Gastrocnemius medialis (tissue), 4 donors: Measurements from ENCODE around the gene OR2F2.

Source experiments
- POLR2A ChIP-seq, 2 donors: fragments of 450-650 bp; IDR thresholded peaks; one replicate each; pipeline ENCODE4 v1.6.1; 2017; ENCODE audit warnings: antibody characterized with exemption in 2 of 2, mild to moderate bottlenecking in 2 of 2, moderate library complexity in 2 of 2
- TF ChIP-seq, protein P1 (sequence below), 5 experiments: fragments of 450-650 bp in 3 of 5; fragments of 200-600 bp in 2 of 5; sonication (generic) in 2 of 5; IDR thresholded peaks in 4 of 5; conservative IDR thresholded peaks in 1 of 5; 1 replicate in 4 of 5; 2 replicates in 1 of 5; pipeline ENCODE4 v1.5.1; 2016 to 2019; ENCODE audit warnings: antibody characterized with exemption in 5 of 5, mild to moderate bottlenecking in 3 of 5, moderate library complexity in 3 of 5

DNA sequence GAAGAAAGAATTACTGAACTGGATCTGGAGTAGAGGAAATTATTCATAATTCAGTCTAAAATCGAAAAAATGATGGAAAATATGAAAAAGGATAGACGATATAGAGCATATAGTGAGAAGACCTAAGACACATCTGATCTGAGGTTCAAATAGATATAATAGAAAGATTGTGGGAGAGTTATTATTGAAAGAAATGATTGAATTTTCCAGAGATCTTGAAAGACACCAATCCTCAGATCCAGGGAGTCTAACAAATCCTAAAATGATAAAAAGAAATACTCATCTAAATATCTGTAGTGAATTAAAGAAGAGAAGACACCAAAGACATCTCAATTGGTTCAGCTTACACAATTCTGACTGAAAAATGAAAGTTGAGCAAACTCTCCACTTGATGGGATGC is 46.0 kb upstream of the OR2F2 start:
- TF ChIP-seq, protein P1, sequence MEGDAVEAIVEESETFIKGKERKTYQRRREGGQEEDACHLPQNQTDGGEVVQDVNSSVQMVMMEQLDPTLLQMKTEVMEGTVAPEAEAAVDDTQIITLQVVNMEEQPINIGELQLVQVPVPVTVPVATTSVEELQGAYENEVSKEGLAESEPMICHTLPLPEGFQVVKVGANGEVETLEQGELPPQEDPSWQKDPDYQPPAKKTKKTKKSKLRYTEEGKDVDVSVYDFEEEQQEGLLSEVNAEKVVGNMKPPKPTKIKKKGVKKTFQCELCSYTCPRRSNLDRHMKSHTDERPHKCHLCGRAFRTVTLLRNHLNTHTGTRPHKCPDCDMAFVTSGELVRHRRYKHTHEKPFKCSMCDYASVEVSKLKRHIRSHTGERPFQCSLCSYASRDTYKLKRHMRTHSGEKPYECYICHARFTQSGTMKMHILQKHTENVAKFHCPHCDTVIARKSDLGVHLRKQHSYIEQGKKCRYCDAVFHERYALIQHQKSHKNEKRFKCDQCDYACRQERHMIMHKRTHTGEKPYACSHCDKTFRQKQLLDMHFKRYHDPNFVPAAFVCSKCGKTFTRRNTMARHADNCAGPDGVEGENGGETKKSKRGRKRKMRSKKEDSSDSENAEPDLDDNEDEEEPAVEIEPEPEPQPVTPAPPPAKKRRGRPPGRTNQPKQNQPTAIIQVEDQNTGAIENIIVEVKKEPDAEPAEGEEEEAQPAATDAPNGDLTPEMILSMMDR (IDR thresholded peaks at IDR 0.05 in 4 of 5, conservative IDR thresholded peaks at IDR 0.05 in 1 of 5): no peak
- TF ChIP-seq POLR2A (IDR thresholded peaks at IDR 0.05): no peak
